Uterus (tissue), 4 donors: ENCODE results near the gene IL17RD. TPM values are rescaled to one million over a fixed set of nuclear protein-coding genes. Genes with fewer than 3 reads are reported as not detected.
"Not testable (repeated sequence)": the region's sequence is repeated elsewhere in the genome, so short reads cannot be mapped to it uniquely, and the experiment has no call there.

Source experiments
- DNase-seq, 2 donors: peaks; one replicate each; pipeline ENCODE4 v3.0.0-alpha.2; 2019 to 2020
- H3K27ac ChIP-seq, 2 donors: fragments of 200-600 bp; sonication (generic); 1 replicate in 1 of 2; 2 replicates in 1 of 2; pipeline ENCODE4 v1.5.1; 2016 to 2018
- H3K27me3 ChIP-seq, 2 donors: fragments of 200-600 bp; sonication (generic); one replicate each; pipeline ENCODE4 v1.5.1; 2018 to 2019; ENCODE audit warnings: control low read depth in 1 of 2
- H3K36me3 ChIP-seq, 2 donors: fragments of 200-600 bp; sonication (generic); one replicate each; pipeline ENCODE4 v1.5.1; 2019; ENCODE audit warnings: control low read depth in 1 of 2
- H3K4me1 ChIP-seq, 2 donors: fragments of 200-600 bp; sonication (generic); one replicate each; pipeline ENCODE4 v1.5.1; 2018 to 2019; ENCODE audit warnings: control low read depth in 1 of 2
- H3K4me3 ChIP-seq, 2 donors: fragments of 200-600 bp; sonication (generic); 1 replicate in 1 of 2; 2 replicates in 1 of 2; pipeline ENCODE4 v1.5.1; 2018 to 2019; ENCODE audit warnings: mild to moderate bottlenecking in 1 of 2
- H3K9me3 ChIP-seq, 2 donors: fragments of 200-600 bp; sonication (generic); one replicate each; pipeline ENCODE4 v1.5.1; 2019; ENCODE audit warnings: control low read depth in 1 of 2
- POLR2A ChIP-seq, 2 donors: fragments of 450-650 bp; IDR thresholded peaks; one replicate each; pipeline ENCODE4 v1.6.1; 2016; ENCODE audit warnings: antibody characterized with exemption in 2 of 2, mild to moderate bottlenecking in 1 of 2, moderate library complexity in 1 of 2
- intact Hi-C: fragments of 100-400 bp; cut with DNase I; formaldehyde crosslinking; loops from one replicate; pipeline ENCODE4 v1.15.1; 2023; ENCODE audit warnings: low total_unique reads
- total RNA-seq, 4 donors: library from RNA; depleted of rRNA in 3 of 4; stranded (reverse); fragments of >200 nt in 3 of 4; gene quantifications; one replicate each; pipeline versions ENCODE4 v1.1.0 to v1.2.4, GENCODE V29; 2014 to 2023
- TF ChIP-seq, protein P1 (sequence below), 4 experiments: fragments of 200-600 bp in 2 of 4; fragments of 450-650 bp in 2 of 4; sonication (generic) in 2 of 4; IDR thresholded peaks; one replicate each; pipeline ENCODE4 v1.5.1; 2016 to 2019; ENCODE audit warnings: antibody characterized with exemption in 4 of 4, mild to moderate bottlenecking in 2 of 4, moderate library complexity in 1 of 4
- donor health status: DM: yes; HTN: yes; CAD: no.

Gene IL17RD
- total RNA-seq, 4 donors from 2014 or later: 19.0 to 95.9 (median 52.5) TPM

DNA sequence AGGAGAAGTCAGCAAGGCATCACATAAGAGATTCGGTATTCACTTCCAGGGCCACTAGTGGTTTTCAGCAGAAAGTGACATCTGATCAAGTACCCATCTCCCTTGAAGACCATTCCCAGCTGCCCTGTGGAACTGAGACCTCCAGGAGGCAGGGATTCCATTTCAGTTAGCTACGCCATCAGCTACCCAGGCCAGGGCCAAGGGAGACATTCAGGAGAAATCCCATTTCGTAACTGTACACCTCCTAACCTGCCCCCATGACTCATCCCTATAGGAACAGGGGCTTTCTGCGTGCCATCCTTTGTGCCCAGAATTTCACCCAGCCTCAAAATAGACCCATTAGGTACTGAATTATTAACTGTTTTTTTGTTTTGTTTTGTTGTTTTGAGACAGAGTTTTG, 79.9 kb downstream of the IL17RD start:
- no peak for TF ChIP-seq POLR2A (IDR thresholded peaks at IDR 0.05)
- TF ChIP-seq, protein P1, sequence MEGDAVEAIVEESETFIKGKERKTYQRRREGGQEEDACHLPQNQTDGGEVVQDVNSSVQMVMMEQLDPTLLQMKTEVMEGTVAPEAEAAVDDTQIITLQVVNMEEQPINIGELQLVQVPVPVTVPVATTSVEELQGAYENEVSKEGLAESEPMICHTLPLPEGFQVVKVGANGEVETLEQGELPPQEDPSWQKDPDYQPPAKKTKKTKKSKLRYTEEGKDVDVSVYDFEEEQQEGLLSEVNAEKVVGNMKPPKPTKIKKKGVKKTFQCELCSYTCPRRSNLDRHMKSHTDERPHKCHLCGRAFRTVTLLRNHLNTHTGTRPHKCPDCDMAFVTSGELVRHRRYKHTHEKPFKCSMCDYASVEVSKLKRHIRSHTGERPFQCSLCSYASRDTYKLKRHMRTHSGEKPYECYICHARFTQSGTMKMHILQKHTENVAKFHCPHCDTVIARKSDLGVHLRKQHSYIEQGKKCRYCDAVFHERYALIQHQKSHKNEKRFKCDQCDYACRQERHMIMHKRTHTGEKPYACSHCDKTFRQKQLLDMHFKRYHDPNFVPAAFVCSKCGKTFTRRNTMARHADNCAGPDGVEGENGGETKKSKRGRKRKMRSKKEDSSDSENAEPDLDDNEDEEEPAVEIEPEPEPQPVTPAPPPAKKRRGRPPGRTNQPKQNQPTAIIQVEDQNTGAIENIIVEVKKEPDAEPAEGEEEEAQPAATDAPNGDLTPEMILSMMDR (IDR thresholded peaks at IDR 0.05): no peak
- Histone ChIP-seq H3K4me1 (no peaks in the 10 kb centered on the region), H3K9me3 (no peaks in the 10 kb centered on the region), H3K27ac (no peak overlapping the region), H3K27me3 (no peaks in the 10 kb centered on the region), H3K4me3 (no peak overlapping the region), H3K36me3 (no peaks in the 10 kb centered on the region)
- no peak for DNase-seq
- intact Hi-C loops: no loop called here

DNA sequence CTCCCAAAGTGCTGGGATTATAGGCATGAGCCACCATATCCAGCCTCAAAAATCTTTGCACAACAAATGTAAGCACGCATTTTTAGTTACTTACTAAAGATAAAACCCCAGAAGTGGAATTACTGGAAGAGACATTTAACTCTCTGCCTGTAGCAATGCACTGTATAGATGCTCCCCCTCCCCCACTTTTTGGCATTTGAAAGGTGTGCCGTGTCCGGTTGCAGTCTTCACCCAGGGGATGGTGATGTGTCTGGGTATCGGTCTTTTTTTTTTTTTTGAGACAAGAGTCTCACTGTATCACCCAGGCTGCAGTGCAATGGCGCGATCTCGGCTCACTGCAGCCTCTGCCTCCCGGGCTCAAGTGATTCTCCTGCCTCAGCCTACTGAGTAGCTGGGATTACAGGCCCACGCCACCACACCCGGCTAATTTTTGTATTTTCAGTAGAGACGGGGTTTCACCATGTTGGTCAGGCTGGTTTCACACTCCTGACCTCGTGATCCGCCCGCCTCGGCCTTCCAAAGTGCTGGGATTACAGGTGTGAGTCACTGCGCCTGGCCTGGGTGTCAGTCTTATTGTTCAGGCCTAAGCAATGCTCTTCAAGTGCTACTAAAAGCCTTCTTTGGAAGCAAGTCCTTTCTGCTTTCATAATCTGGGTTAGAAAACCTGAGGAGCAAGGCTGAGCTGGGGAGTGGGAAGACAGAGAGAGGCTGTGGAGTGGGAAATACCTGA, 81.7 kb downstream of the IL17RD start:
- H3K4me1 ChIP-seq, DNase-seq, H3K27ac ChIP-seq, H3K36me3 ChIP-seq, H3K27me3 ChIP-seq, H3K4me3 ChIP-seq, intact Hi-C loops, H3K9me3 ChIP-seq: not testable (repeated sequence)

DNA sequence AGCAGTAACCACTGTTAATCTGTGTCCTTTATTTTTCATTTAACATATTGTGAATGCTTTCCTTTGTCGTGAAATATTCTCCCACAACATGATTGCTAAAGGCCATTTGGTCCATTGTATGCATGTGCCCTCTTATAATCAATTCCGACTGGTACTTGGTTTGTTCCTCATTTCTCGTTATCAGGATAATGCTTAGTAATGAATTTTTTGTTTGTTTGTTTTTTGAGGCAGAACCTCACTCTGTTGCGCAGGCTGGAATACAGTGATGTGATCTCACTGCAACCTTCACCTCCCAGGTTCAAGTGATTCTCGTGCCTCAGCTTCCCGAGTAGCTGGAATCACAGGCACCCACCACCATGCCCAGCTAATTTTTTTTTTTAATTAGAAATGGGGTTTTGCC, 82.7 kb downstream of the IL17RD start:
- H3K27ac ChIP-seq: no peak overlapping the region
- no peaks in the 10 kb centered on the region for H3K4me1 ChIP-seq
- TF ChIP-seq, protein P1 (IDR thresholded peaks at IDR 0.05): no peak
- H3K36me3 ChIP-seq: no peaks in the 10 kb centered on the region
- no peaks in the 10 kb centered on the region for H3K27me3 ChIP-seq
- DNase-seq: no peak
- intact Hi-C loops: no loop called here
- H3K4me3 ChIP-seq: no peak overlapping the region
- no peaks in the 10 kb centered on the region for H3K9me3 ChIP-seq

DNA sequence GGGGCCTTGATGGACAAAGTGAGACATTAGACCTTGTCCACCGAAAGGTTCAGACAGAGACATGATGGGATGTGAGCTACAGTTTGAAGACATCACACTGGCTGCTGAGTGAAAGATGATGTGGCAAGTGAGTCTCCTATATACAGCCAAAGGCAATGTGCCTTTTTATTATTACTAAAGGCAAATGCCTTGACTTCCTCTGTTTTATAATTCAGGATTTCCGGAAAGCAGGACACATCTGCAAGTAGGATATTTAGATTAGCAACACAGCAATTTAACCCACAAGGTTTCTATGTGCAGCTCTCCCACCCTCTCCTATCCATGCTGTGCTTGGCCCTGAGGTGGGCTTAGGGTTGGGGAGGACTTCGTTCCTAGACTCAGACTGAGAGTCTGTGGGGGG, 84.0 kb downstream of the IL17RD start:
- Histone ChIP-seq H3K36me3 (no peaks in the 10 kb centered on the region), H3K27ac (no peak overlapping the region), H3K4me1 (no peaks in the 10 kb centered on the region), H3K27me3 (no peaks in the 10 kb centered on the region), H3K9me3 (no peaks in the 10 kb centered on the region), H3K4me3 (no peak overlapping the region)
- no peak for DNase-seq
- intact Hi-C loops: no loop called here
- TF ChIP-seq POLR2A (IDR thresholded peaks at IDR 0.05): no peak
- TF ChIP-seq, protein P1 (IDR thresholded peaks at IDR 0.05): no peak

DNA sequence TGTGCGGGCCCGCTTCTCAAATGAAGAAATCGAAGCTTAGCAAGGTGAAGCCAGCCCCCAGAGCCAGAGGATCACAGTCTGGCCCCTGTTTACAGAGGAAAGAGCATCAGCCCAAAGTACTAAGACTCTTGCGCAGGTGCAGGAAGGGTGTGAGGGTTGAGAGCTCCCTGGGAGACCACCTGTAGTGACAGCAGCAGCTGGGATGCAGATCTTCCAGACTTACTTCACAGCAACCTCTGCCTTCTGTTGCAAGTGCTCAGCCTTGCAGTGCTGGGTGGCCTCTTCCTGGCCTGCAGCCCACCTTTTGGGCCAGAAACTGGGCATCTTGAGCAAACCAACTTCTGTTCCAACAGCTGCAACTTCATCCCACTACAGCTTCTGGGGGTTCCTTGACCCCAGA, 85.0 kb downstream of the IL17RD start:
- H3K9me3 ChIP-seq: no peaks in the 10 kb centered on the region
- H3K27ac ChIP-seq: no peak overlapping the region
- H3K36me3 ChIP-seq: no peaks in the 10 kb centered on the region
- H3K4me3 ChIP-seq: no peak overlapping the region
- no peaks in the 10 kb centered on the region for H3K27me3 ChIP-seq
- DNase-seq: no peak
- TF ChIP-seq, protein P1 (IDR thresholded peaks at IDR 0.05): no peak
- no peak for TF ChIP-seq POLR2A (IDR thresholded peaks at IDR 0.05)
- H3K4me1 ChIP-seq: no peaks in the 10 kb centered on the region
- intact Hi-C loops: no loop called here

DNA sequence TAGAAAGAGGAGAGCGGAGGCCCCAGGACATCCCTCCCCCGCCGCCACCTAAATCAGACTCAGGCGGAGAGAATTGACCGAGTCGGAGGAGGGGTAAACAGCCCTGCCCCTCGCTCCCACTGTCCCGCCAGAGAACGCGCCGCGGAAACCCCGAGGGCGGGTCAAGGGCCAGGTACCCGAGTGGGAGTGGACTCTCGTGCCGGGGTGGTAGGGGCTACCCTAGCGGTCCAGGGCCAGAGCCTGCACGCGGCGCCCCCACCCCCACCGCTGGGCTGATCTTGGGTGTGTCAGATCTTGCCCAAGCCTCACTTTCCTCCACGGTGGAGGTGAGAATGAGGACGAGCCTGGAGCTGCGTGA, 85.7 kb downstream of the IL17RD start:
- intact Hi-C loops: loop anchor here (10.0 kb wide), 1 partner anchor 85 kb away; no protein-coding TSS in a partner anchor
- Histone ChIP-seq H3K4me3 (peak overlapping the region; percentile 49 to 51), H3K9me3 (no peaks in the 10 kb centered on the region), H3K27ac (peak overlapping the region; percentile 57 to 63), H3K4me1 (no peaks in the 10 kb centered on the region), H3K36me3 (no peaks in the 10 kb centered on the region), H3K27me3 (no peaks in the 10 kb centered on the region)
- TF ChIP-seq POLR2A (IDR thresholded peaks at IDR 0.05): no peak
- TF ChIP-seq, protein P1 (IDR thresholded peaks at IDR 0.05): no peak
- peak in 1 of 2 donors; percentile 31 for DNase-seq
